Measurements from ENCODE around the gene DTX4.

DNA sequence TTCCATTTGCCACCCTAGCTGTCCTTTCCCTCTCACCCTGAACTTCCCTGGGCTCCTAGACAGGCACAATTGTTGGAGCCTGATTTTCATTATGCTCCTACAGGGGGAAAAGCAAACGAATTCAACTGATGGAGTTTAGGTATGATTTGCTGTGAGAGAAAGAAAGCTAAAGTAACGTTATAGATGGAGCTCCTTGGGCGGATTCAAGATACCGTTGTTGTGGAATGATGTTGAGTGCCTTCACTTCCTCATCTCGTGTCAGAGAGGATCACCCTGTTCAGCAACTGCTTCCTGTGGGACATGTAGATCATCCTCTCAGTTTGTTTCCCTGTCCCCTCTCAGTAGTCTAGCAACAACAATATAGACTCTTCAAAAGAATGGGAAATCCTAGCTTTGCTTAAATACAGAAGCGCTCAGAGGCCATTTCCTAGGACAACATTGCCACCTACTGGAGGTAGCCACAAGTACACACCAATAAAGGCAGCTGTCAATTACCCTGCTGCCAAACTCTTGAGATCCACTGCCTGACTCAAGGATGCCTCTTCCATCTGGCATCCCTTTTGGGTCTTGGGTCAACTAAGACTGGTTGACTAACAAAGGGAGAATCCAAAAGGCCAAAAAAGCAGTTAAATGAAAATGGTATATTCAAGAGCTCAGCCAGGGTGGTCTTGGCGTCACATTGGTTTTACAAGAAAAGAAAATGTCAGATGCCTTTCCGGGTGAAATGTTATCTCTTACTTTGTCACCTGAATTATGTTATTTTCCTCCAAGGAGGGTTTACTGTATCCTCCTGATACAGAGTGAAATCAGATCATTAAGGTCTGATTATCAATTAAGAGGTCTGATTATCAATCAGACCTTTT, 13.5 kb upstream of the DTX4 start:
- no peak for TF ChIP-seq POLR2A (IDR thresholded peaks at IDR 0.05; ENCODE audit: low read depth, low read length)
- no peak for TF ChIP-seq POLR2AphosphoS5 (IDR thresholded peaks at IDR 0.05; ENCODE audit: low read depth, low read length)
- no peak for TF ChIP-seq TAF1 (IDR thresholded peaks at IDR 0.05; ENCODE audit: borderline replicate concordance, low read depth, low read length)
